H1 (cell line): ENCODE results near the gene SLC7A10. TPM values are rescaled to one million over a fixed set of nuclear protein-coding genes. Genes with fewer than 3 reads are reported as not detected.
A peak's percentile ranks its signal among the peaks of the same experiment; 100 is the strongest.

Experiments used
- CTCF ChIA-PET: fragments of 300-600 bp; sonication (Branson Sonifier 250); formaldehyde crosslinking; loops from one replicate; lab custom pipeline; 2021; ENCODE audit not compliant: partially characterized antibody; lab: Charles Lee
- POLR2A ChIA-PET: fragments of 300-600 bp; sonication (Branson Sonifier 250); formaldehyde crosslinking; loops from one replicate; lab custom pipeline; 2021; ENCODE audit warnings: inconsistent platforms; ENCODE audit not compliant: partially characterized antibody; lab: Charles Lee
- DNase-seq, 2 experiments: peaks; one replicate each; pipeline versions ENCODE4 v3.0.0 to v3.0.0-alpha.2; 2010 to 2022; ENCODE audit warnings: low spot score in 2 of 2, low read depth in 1 of 2, mixed read lengths in 1 of 2
- FAIRE-seq: peaks from 2 replicates; lab custom pipeline; 2011; peaks lifted over from hg19 to GRCh38; lab: Jason Lieb, UNC
- H2AFZ ChIP-seq: 2 replicates; pipeline ENCODE4 v1.8.1; 2012; ENCODE audit warnings: low read length, inconsistent platforms
- H2AK5ac ChIP-seq: 2 replicates; pipeline ENCODE4 v1.6.1; 2013; ENCODE audit warnings: low read depth, low read length
- H2BK120ac ChIP-seq: replicated peaks from 2 replicates; pipeline ENCODE3; 2013; ENCODE audit warnings: low read depth, low read length, inconsistent platforms
- H2BK12ac ChIP-seq: 2 replicates; pipeline ENCODE4 v1.6.1; 2013; ENCODE audit warnings: low read depth, low read length
- H2BK15ac ChIP-seq: 2 replicates; pipeline ENCODE4 v1.6.1; 2013; ENCODE audit warnings: low read length
- H2BK20ac ChIP-seq: 2 replicates; pipeline ENCODE4 v1.6.1; 2013; ENCODE audit warnings: low read length
- H2BK5ac ChIP-seq: 2 replicates; pipeline ENCODE4 v1.6.1; 2013; ENCODE audit warnings: low read depth, low read length
- H3K14ac ChIP-seq: 2 replicates; pipeline ENCODE4 v1.6.1; 2013; ENCODE audit warnings: inconsistent platforms; ENCODE audit not compliant: insufficient read length
- H3K18ac ChIP-seq: 2 replicates; pipeline ENCODE4 v1.6.1; 2013; ENCODE audit warnings: low read length; ENCODE audit errors: extremely low read depth
- H3K23ac ChIP-seq: 2 replicates; pipeline ENCODE4 v1.6.1; 2013; ENCODE audit warnings: inconsistent platforms; ENCODE audit not compliant: insufficient read length
- H3K23me2 ChIP-seq: 2 replicates; pipeline ENCODE4 v1.6.1; 2013; ENCODE audit warnings: low read depth, low read length
- H3K27ac ChIP-seq: 2 replicates; pipeline ENCODE4 v1.6.1; 2011; ENCODE audit warnings: low read depth, low read length, inconsistent platforms
- H3K27me3 ChIP-seq, 4 experiments: replicated peaks in 1 of 4; 1 replicate in 1 of 4; 2 replicates in 3 of 4; pipeline versions ENCODE4 v1.6.1 to v1.8.1; 2011 to 2013; ENCODE audit warnings: low read length in 3 of 4, mild to moderate bottlenecking in 3 of 4, inconsistent platforms in 2 of 4, mixed read lengths in 2 of 4, moderate library complexity in 1 of 4; ENCODE audit not compliant: control insufficient read depth in 3 of 4, insufficient read depth in 3 of 4; ENCODE audit errors: extremely low read depth in 1 of 4
- H3K36me3 ChIP-seq, 4 experiments: 2 replicates each; pipeline versions ENCODE4 v1.6.1 to v1.8.1; 2011 to 2013; ENCODE audit warnings: mild to moderate bottlenecking in 4 of 4, low read length in 3 of 4, moderate library complexity in 2 of 4, control low read depth in 1 of 4, inconsistent platforms in 1 of 4; ENCODE audit not compliant: insufficient read depth in 4 of 4, control insufficient read depth in 2 of 4
- H3K4ac ChIP-seq: replicated peaks from 2 replicates; pipeline ENCODE3; 2013; ENCODE audit warnings: low read length, low read depth, mixed read lengths, inconsistent platforms; ENCODE audit not compliant: insufficient read length
- H3K4me1 ChIP-seq, 4 experiments: replicated peaks in 1 of 4; 1 replicate in 1 of 4; 2 replicates in 3 of 4; pipeline versions ENCODE4 v1.6.1 to v1.8.1; 2011 to 2013; ENCODE audit warnings: low read length in 3 of 4, inconsistent platforms in 2 of 4, mixed read lengths in 1 of 4; ENCODE audit not compliant: insufficient read depth in 4 of 4, control insufficient read depth in 3 of 4
- H3K4me2 ChIP-seq, 2 experiments: 2 replicates each; pipeline versions ENCODE4 v1.6.1 to v1.8.1; 2011 to 2013; ENCODE audit warnings: low read depth in 2 of 2, low read length in 2 of 2, control low read depth in 1 of 2, inconsistent platforms in 1 of 2, mild to moderate bottlenecking in 1 of 2; ENCODE audit not compliant: insufficient read depth in 1 of 2
- H3K4me3 ChIP-seq, 4 experiments: fragments of 200-600, 300-600 bp in 1 of 4; sonication (generic), shearing (Covaris generic), sonication (Bioruptor Twin) in 1 of 4; 2 replicates each; pipeline versions ENCODE4 v1.5.1 to v1.8.1; 2011 to 2016; ENCODE audit warnings: low read length in 4 of 4, low read depth in 3 of 4, control low read depth in 2 of 4, inconsistent platforms in 2 of 4, mild to moderate bottlenecking in 2 of 4, mixed read lengths in 1 of 4, moderate library complexity in 1 of 4; ENCODE audit not compliant: insufficient read depth in 2 of 4; ENCODE audit errors: extremely low read depth in 1 of 4
- H3K56ac ChIP-seq: replicated peaks from 2 replicates; pipeline ENCODE3; 2013; ENCODE audit warnings: low read depth, mild to moderate bottlenecking, mixed read lengths, low read length, inconsistent platforms; ENCODE audit not compliant: insufficient read length
- H3K79me1 ChIP-seq: 2 replicates; pipeline ENCODE4 v1.6.1; 2013; ENCODE audit warnings: low read depth, low read length, control low read depth
- H3K79me2 ChIP-seq, 2 experiments: 2 replicates each; pipeline versions ENCODE4 v1.6.1 to v1.8.1; 2012 to 2013; ENCODE audit warnings: low read length in 2 of 2, mild to moderate bottlenecking in 2 of 2, inconsistent platforms in 1 of 2; ENCODE audit not compliant: insufficient read depth in 2 of 2, control insufficient read depth in 1 of 2
- H3K9ac ChIP-seq, 4 experiments: replicated peaks in 1 of 4; 1 replicate in 1 of 4; 2 replicates in 3 of 4; pipeline versions ENCODE4 v1.6.1 to v1.8.1; 2011 to 2013; ENCODE audit warnings: low read depth in 3 of 4, low read length in 3 of 4, control low read depth in 2 of 4, mild to moderate bottlenecking in 2 of 4, moderate library complexity in 2 of 4, inconsistent platforms in 1 of 4; ENCODE audit errors: extremely low read depth in 1 of 4
- H3K9me3 ChIP-seq, 2 experiments: 2 replicates each; pipeline versions ENCODE4 v1.6.1 to v1.8.1; 2012 to 2013; ENCODE audit warnings: mild to moderate bottlenecking in 2 of 2, moderate library complexity in 2 of 2, control low read depth in 1 of 2, inconsistent platforms in 1 of 2, low read depth in 1 of 2, low read length in 1 of 2, mixed read lengths in 1 of 2; ENCODE audit not compliant: insufficient read depth in 2 of 2
- H4K20me1 ChIP-seq, 2 experiments: replicated peaks in 1 of 2; 2 replicates each; pipeline versions ENCODE3 to v1.8.1; 2011 to 2013; ENCODE audit warnings: inconsistent platforms in 2 of 2, low read length in 2 of 2, mild to moderate bottlenecking in 1 of 2; ENCODE audit not compliant: insufficient read depth in 2 of 2, control insufficient read depth in 1 of 2
- H4K5ac ChIP-seq: 2 replicates; pipeline ENCODE4 v1.6.1; 2013; ENCODE audit warnings: low read length, low read depth, mixed read lengths, inconsistent platforms; ENCODE audit not compliant: insufficient read length
- H4K8ac ChIP-seq: 2 replicates; pipeline ENCODE4 v1.8.0; 2013; ENCODE audit warnings: mild to moderate bottlenecking, moderate library complexity, low read length, inconsistent platforms; ENCODE audit not compliant: insufficient read depth; ENCODE audit errors: extremely low read depth
- H4K91ac ChIP-seq: replicated peaks from 2 replicates; pipeline ENCODE3; 2013; ENCODE audit warnings: low read length, mixed read lengths, inconsistent platforms; ENCODE audit not compliant: insufficient read length
- ATF2 ChIP-seq: IDR thresholded peaks from 2 replicates; pipeline ENCODE4 v1.6.1; 2012; ENCODE audit warnings: low read length, inconsistent platforms
- CEBPB ChIP-seq: IDR thresholded peaks from 2 replicates; pipeline ENCODE4 v1.6.1; 2012; ENCODE audit warnings: low read depth, low read length
- CTCF ChIP-seq, 3 experiments: IDR thresholded peaks; 1 replicate in 2 of 3; 2 replicates in 1 of 3; pipeline versions ENCODE4 v1.5.1 to v1.6.1; 2011; ENCODE audit warnings: low read length in 3 of 3, mild to moderate bottlenecking in 3 of 3, inconsistent platforms in 2 of 3, low read depth in 1 of 3, moderate library complexity in 1 of 3; ENCODE audit not compliant: insufficient read depth in 1 of 3; ENCODE audit errors: control extremely low read depth in 1 of 3
- FOSL1 ChIP-seq: IDR thresholded peaks from 2 replicates; pipeline ENCODE4 v1.6.1; 2011; ENCODE audit warnings: mild to moderate bottlenecking, low read depth, low read length, moderate library complexity; ENCODE audit not compliant: insufficient read depth
- KDM1A ChIP-seq: fragments of 200-600, 300-600 bp; sonication (generic); IDR thresholded peaks from 2 replicates; pipeline ENCODE4 v1.7.1; 2016; ENCODE audit warnings: mild to moderate bottlenecking, low read length, borderline replicate concordance
- RBBP5 ChIP-seq: IDR thresholded peaks from 2 replicates; pipeline ENCODE4 v1.7.1; 2012; ENCODE audit warnings: low read depth, mild to moderate bottlenecking, inconsistent platforms, low read length, moderate library complexity, borderline replicate concordance
- WGBS, 2 experiments: shearing (Covaris generic) in 1 of 2; methylation state at CpG; one replicate each; pipeline versions ENCODE4 v1.1.6 to v1.1.7; 2013 to 2015; ENCODE audit warnings: low lambda C conversion rate in 2 of 2, mixed read lengths in 2 of 2, inconsistent platforms in 1 of 2, low coverage in 1 of 2, missing lambda C conversion rate in 1 of 2; ENCODE audit not compliant: insufficient replicate concordance in 2 of 2, insufficient coverage in 1 of 2, insufficient read length in 1 of 2; ENCODE audit errors: extremely low coverage in 1 of 2, missing lambda C conversion rate in 1 of 2; 5-methylcytosine and 5-hydroxymethylcytosine counted together
- polyA plus RNA-seq, 7 experiments: library from polyadenylated mRNA; depleted of rRNA in 3 of 7; stranded (reverse) in 5 of 7; unstranded in 2 of 7; fragments of >200 nt in 5 of 7; fragments of 200-250 nt in 2 of 7; gene quantifications; 1 replicate in 5 of 7; 2 replicates in 1 of 7; 4 replicates in 1 of 7; pipeline versions ENCODE4 v1.2.1 to v1.2.3, GENCODE V29; 2011 to 2013; ENCODE audit warnings: missing spikeins in 2 of 7, mixed read lengths in 2 of 7
- total RNA-seq: library from RNA; stranded (reverse); fragmentation: NEBNext Ultra II Directional; extraction: Animal tissue kit (Norgen Biotek cat#: 25700); gene quantifications from 2 replicates; pipeline ENCODE4 v1.2.1, GENCODE V29; 2021

Gene SLC7A10
- total and polyA plus RNA-seq, 2 of the 8 experiments (the other 6 are each of a cell fraction or from before 2014, with no cell fraction given): 3.7 to 7.1 TPM

DNA sequence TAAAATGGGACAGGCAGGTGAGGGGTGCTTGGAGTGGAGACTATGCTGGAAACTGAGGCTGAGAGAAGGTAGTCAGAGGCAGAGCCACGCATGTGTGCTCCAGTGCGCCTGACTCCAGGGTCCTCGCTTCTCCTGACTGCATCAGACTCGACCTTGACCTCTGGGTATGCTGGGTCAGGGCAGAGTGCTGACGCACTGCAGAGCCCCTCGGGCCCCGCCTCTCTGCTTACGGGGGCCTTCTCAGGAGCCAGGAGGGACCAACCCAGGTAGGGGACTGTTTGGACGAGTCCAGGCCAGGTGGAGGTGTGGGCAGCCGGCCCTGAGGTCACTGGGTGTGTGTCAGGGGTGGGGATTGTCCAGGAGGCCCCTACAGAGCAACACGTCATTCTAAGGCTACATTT is 22.9 kb upstream of the SLC7A10 start:
- WGBS, 2 experiments: 71% methylated on average over 11 of the region's 11 CpGs; no CpG with 5 or more reads in 1 of the 2 experiments

More for the DNA sequence above, 22.9 kb upstream of the SLC7A10 start:
- Histone ChIP-seq H3K4me3 (no peak overlapping the region), H3K79me2 (no peaks in the 10 kb centered on the region), H3K4me2 (no peak overlapping the region), H3K23me2 (peaks cover 13% of the 10 kb centered on the region; the same call in 1 of the 2 replicates), H2BK120ac (no peak overlapping the region)
- TF ChIP-seq KDM1A (no peak), CTCF (IDR thresholded peaks at IDR 0.05; ENCODE audit: control extremely low read depth in 1 of 3, insufficient read depth in 1 of 3, low read depth in 1 of 3, low read length in 3 of 3) (no peak), FOSL1 (no peak), ATF2 (no peak), RBBP5 (no peak), CEBPB (no peak)
- TF ChIP-seq, all 59 proteins: peak for 0
- Histone ChIP-seq H2AFZ (no peak overlapping the region), H3K36me3 (no peaks in the 10 kb centered on the region), H3K18ac (no peak overlapping the region), H4K5ac (no peak overlapping the region), H4K91ac (no peak overlapping the region), H2BK12ac (peak overlapping the region; percentile 63; the same call in 1 of the 2 replicates), H3K9me3 (peaks cover 10% of the 10 kb centered on the region in 2 experiments; a peak in 3 of 4 replicates), H4K20me1 (peaks cover 0 to 12% of the 10 kb centered on the region in 2 experiments), H4K8ac (peak overlapping the region; percentile 57; the same call in 1 of the 2 replicates), H3K4ac (no peak overlapping the region), H2BK20ac (no peak overlapping the region), H3K27ac (no peak overlapping the region), H2BK5ac (no peak overlapping the region), H3K9ac (no peak overlapping the region), H3K79me1 (peaks cover 8% of the 10 kb centered on the region; the same call in 1 of the 2 replicates), H3K27me3 (no peaks in the 10 kb centered on the region; a peak in 1 of 7 replicates), H3K14ac (no peak overlapping the region), H3K4me1 (peaks cover 0 to 4% (median under 1%) of the 10 kb centered on the region in 4 experiments; a peak in 5 of 7 replicates), H2AK5ac (no peak overlapping the region), H3K23ac (no peak overlapping the region), H2BK15ac (no peak overlapping the region), H3K56ac (no peak overlapping the region)
- no peak for FAIRE-seq
- CTCF ChIA-PET: interaction anchor here (4.6 to 15.1 kb wide), 2 partner anchors 12 to 154 kb away, joined by 23 to 426 read pairs; no protein-coding TSS in a partner anchor
- POLR2A ChIA-PET: no interaction called here
- no peak for DNase-seq
